GM19351 (cell line): ENCODE data around the gene NLRP1.
"Not testable (repeated sequence)": the region's sequence is repeated elsewhere in the genome, so short reads cannot be mapped to it uniquely, and the experiment has no call there.

Experiments
- ATAC-seq: cut with Tn5 transposase; IDR thresholded peaks from one replicate; pipeline ENCODE4 v1.9.1; 2021; ENCODE audit warnings: mild to moderate bottlenecking, moderate library complexity; ENCODE audit not compliant: unreplicated experiment

NLRP1 gene

GRCh38 chr17:5588584-5588983 lies 4.3 kb upstream of the NLRP1 start:
- ATAC-seq = no peak

GRCh38 chr17:5587438-5588032 lies 3.2 kb upstream of the NLRP1 start:
- ATAC-seq = no peak

- ATAC-seq = no peak
Measured at GRCh38 chr17:5585836-5586521, 1.7 kb upstream of the NLRP1 start.

GRCh38 chr17:5585287-5585794 lies 1.0 kb upstream of the NLRP1 start:
- no peak for ATAC-seq

- peak; percentile 17 for ATAC-seq
Measured at GRCh38 chr17:5583426-5584382, 605 bp downstream of the NLRP1 start.

GRCh38 chr17:5582209-5583185 lies 1.8 kb downstream of the NLRP1 start:
- no peak for ATAC-seq

- no peak for ATAC-seq
Measured at GRCh38 chr17:5581655-5582054, 2.7 kb downstream of the NLRP1 start.

GRCh38 chr17:5580969-5581368 lies 3.3 kb downstream of the NLRP1 start:
- ATAC-seq = no peak

- ATAC-seq = no peak
Measured at GRCh38 chr17:5580367-5580766, 3.9 kb downstream of the NLRP1 start.

GRCh38 chr17:5578768-5579167 lies 5.5 kb downstream of the NLRP1 start:
- not testable (repeated sequence) for ATAC-seq

GRCh38 chr17:5573017-5573416 lies 11.3 kb downstream of the NLRP1 start:
- not testable (repeated sequence) for ATAC-seq

- no peak for ATAC-seq
Measured at GRCh38 chr17:5571281-5571680, 13.0 kb downstream of the NLRP1 start.

GRCh38 chr17:5565808-5566207 lies 18.5 kb downstream of the NLRP1 start:
- no peak for ATAC-seq

- no peak for ATAC-seq
Measured at GRCh38 chr17:5563456-5563855, 20.9 kb downstream of the NLRP1 start.

GRCh38 chr17:5562661-5563360 lies 21.5 kb downstream of the NLRP1 start:
- ATAC-seq = no peak

- ATAC-seq = no peak
Measured at GRCh38 chr17:5561736-5562571, 22.4 kb downstream of the NLRP1 start.

GRCh38 chr17:5560361-5560988 lies 23.8 kb downstream of the NLRP1 start:
- ATAC-seq = no peak
